ENCODE measurements around the gene EXOC6B.

EXOC6B gene

GRCh38 chr2:72731116-72731515, 94.7 kb downstream of the EXOC6B start:
- no peak for DNase-seq

GRCh38 chr2:72727356-72727755, 98.5 kb downstream of the EXOC6B start:
- no peak for DNase-seq

GRCh38 chr2:72723769-72724370, 102.0 kb downstream of the EXOC6B start:
- no peak for DNase-seq

GRCh38 chr2:72722492-72723070, 103.3 kb downstream of the EXOC6B start:
- no peak for DNase-seq

DNA sequence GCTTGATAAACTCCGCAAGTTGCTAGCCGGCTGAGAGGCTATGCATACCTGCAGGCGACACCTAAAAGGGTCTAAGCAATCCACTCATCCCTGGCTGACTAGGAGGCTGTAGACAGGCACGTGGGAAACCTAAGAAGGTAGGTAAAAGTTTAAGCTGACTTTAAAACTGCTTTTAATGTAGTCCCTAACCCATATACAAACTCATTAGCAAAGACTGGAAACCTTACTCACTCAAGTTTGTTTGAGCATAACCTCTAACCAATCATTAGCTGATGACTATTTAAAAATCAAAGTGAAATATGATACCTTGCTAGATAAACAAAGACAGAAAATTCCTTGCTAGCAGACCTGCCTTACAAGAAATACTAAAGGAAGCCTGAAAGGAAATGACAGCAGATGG, 106.4 kb downstream of the EXOC6B start:
- DNase-seq: no peak

- no peak for DNase-seq
Measured at GRCh38 chr2:72718876-72719275, 107.0 kb downstream of the EXOC6B start.

DNA sequence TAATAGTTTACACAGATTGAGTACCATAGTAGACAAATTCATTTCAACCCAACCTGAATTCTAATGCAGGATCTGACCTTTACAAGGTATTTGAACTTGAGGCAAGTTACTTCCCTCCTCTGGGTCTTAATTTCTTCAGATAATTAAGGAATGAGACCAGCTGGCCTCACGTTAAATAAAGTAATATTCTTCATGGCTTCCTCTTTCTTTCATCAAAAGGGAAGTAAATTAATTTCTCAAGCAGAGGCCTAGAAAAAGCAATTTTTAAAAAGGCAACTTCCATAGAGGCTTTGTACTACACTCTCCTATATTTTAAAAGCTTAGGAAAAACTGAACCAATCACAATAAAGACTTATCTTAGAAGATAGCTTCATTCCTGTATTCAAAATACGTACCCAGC, 109.2 kb downstream of the EXOC6B start:
- DNase-seq: no peak

- DNase-seq: no peak
Measured at GRCh38 chr2:72713857-72714256, 112.0 kb downstream of the EXOC6B start.

DNA sequence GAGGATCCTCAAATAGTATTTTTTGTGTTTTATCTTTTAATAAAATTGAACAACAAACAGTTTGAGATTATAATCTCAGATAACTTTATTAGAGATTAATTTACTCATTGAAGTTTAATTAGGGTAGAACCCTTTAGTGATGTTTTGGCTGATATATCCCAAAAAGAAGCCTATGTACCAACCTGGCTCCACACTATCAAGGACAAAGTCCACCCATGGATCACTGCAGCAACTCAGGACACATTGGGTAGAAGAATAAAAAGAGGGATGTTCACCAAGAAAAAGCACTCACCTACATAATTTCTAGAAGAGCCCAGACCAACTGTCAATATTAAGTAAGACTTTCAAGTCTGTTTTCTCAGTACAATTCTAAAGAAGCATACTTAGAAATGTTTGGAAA, 112.9 kb downstream of the EXOC6B start:
- DNase-seq: no peak

- DNase-seq: no peak
Measured at GRCh38 chr2:72712304-72712703, 113.5 kb downstream of the EXOC6B start.

GRCh38 chr2:72710418-72711152, 115.2 kb downstream of the EXOC6B start:
- no peak for DNase-seq

DNA sequence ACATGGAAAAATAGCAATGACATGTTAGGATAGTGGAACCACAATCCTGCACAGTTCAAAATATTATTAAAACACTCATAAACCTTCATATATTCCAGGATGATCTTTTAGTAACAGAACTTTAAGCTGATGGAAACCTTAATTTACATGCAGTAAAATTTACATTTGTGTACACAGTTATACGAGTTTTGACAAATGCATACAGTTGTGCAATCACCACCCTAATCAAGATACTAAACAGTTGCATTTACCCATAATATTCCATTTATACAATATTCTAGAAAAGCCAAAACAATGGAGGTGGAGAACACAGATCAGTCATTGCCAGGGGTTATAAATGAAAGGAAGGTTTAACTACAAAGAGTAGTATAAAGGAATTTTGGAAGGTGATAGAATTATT, 117.6 kb downstream of the EXOC6B start:
- DNase-seq: no peak

DNA sequence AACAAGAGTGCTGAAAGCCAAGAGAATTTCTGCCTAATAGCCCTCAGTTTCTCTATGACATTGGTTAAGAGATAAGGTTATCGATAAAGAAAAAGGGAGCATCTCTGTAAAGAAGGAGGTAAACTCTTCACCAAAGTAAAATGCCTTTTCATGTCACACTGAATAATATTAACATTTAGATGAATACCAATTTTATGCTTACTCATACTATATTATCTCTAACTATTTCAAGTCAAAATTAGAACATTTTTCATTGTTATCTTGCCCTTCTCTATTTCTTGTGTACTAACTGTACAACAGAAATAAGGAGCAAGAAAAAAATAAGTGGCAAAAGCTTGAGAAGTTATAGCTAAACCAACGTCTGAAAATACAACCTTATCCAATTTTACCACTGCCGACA, 127.5 kb downstream of the EXOC6B start:
- DNase-seq: no peak

DNA sequence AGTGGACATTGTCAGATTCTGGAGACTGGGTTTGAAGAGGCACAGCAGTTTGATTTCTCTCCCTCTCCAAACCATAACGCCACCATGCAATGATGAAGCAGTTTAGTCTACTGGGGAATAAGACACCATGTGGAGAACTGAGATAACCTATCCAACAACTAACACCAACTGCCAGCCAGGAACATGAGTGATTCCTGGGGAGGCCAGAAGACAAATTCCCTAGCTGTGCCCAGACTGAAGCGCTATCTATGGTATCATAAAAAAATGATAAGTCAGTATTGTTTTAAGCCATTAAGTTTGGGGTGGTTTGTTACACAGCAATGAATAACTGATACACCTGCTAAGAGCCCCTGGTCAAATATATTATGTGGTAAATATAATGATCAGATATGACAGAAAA, 129.3 kb downstream of the EXOC6B start:
- no peak for DNase-seq

DNA sequence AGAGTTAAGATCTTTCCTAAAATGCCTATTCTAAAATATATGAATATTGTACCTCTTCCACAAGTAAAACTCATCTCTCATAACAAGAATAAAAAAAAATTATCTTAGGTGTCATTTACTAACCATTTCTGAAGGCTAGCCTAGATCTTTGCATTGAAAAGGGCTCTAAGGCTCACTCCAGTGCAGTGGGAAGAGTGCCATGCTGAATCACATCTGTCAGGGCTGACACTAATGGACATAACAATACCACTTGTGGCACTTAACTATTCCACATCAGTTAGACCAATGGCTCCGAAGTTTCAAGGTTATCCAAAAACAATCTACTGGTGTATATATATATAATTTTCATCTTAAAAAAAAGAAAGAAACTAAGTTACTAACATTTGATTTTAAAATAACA, 130.2 kb downstream of the EXOC6B start:
- no peak for DNase-seq

DNA sequence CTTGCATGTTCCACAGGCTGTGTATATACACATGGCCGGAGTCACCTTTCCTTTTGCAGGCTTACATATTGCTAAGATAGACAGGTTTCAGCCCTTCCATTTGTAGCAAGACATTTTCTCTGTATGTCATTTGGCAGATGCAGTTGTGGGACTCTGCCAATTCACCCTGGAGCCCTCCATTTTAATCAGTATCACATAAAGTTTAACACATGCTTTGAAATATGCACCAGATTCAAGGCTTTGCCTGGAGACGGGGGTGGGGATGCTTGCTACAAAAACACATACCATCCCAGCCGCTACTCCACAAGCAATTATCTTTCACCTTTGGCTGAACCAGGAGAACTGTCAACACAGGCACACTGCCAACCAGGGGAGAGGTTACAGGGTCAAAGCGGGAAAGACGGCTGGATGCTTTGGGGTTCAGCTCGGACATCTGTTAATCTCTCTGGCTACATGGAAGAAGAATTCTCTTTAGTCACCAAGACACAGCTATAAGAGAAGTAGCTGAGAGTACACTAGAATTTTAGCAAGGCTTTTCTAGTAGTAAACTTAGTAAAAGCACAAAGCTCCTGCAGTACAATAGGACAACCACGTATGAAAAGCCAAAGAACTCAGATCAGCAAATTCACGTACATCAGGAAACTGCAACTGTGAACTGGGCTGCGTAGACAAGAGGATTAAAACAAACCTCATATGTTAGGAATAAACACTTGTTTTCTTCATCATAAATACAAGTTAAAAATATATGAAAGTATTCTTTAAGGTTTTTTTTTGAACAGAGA, 130.9 kb downstream of the EXOC6B start:
- DNase-seq: no peak

DNA sequence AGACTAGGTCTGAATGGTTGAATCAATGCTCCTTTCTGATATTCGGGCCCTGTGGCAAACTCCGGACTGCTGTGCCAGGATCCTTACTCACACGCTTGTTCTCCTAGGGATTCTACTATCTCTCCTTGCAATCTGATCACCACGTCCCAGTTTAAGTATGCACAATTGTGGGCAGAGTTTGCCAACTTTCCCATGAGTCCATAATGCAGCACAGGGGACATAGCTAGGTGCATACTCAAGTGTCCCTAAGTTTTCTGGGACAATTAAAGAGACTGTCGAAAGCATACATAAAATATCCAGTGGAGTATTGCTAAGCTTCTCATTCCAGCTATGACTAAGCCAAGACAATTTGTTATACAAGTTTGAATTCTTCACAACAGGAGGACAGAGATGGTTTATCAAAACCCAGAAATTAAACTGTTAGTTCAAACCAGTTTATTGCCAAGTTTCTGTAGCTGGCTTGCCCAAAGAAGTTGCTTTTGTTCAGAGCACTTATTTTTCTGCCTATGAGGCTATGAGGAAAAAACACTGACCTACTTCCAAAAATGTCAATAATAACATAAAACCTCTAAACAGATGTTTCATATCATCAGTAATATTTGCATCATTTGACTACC, 136.1 kb downstream of the EXOC6B start:
- no peak for DNase-seq

GRCh38 chr2:72685638-72686213, 140.1 kb downstream of the EXOC6B start:
- DNase-seq: no peak

- DNase-seq: no peak
Measured at GRCh38 chr2:72682061-72682460, 143.8 kb downstream of the EXOC6B start.

GRCh38 chr2:72681016-72681995, 144.5 kb downstream of the EXOC6B start:
- DNase-seq: no peak

DNA sequence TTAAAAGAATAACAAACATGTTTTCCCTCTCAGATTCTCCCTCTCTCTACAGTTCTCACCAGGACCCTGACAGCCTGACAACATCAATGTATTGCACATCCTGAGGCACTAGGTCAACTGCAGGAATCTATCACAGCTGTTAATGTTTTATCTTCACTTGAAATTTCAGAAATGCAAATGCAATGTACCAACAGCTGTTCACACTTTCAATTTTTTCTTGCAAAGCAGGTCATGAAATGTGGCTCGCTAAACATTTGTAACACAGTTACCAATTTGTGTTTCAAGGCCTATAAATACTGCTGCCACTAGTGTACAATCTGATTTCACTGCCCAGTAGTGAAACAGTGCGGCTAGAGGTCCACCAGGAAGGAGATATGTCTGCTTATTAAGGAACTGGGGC, 147.8 kb downstream of the EXOC6B start:
- DNase-seq: no peak
